ENCODE results near the gene TBCE. TPM values are rescaled to one million over a fixed set of nuclear protein-coding genes. Genes with fewer than 3 reads are reported as not detected.

The TBCE gene
- total and polyA plus RNA-seq, 5 donors from 2014 or later: 13.9 to 21.4 (median 19.7) TPM

GRCh38 chr1:235407419-235407818 lies 40.2 kb downstream of the TBCE start:
- H3K4me3 Mint-ChIP-seq: no peak overlapping the region
- H3K9me3 Mint-ChIP-seq: peaks cover 0 to under 1% (median 0%) of the 10 kb centered on the region in 7 donors
- H3K9me3 ChIP-seq (ENCODE audit: control insufficient read depth in 2 of 2, low read length in 2 of 2): no peaks in the 10 kb centered on the region
- H3K27ac Mint-ChIP-seq: no peak overlapping the region
- no peaks in the 10 kb centered on the region for H3K27me3 ChIP-seq (ENCODE audit: control insufficient read depth, insufficient read depth, low read length)
- no peaks in the 10 kb centered on the region for H3K4me1 ChIP-seq (ENCODE audit: control insufficient read depth, insufficient read depth, low read length, poor library complexity, severe bottlenecking)
- H3K4me1 Mint-ChIP-seq: peaks cover 6 to 10% (median 8%) of the 10 kb centered on the region in 4 donors
- no peak overlapping the region for H3K4me3 ChIP-seq (ENCODE audit: low read depth, low read length)
- ATAC-seq (ENCODE audit: low read depth in 2 of 2): no peak
- H3K36me3 ChIP-seq (ENCODE audit: control insufficient read depth, insufficient read depth, low read length): peaks cover under 1% of the 10 kb centered on the region
- peaks cover 4% of the 10 kb centered on the region for H3K36me3 Mint-ChIP-seq
- DNase-seq: no peak
- no peaks in the 10 kb centered on the region for H3K27me3 Mint-ChIP-seq
- no peak overlapping the region for H3K27ac ChIP-seq (ENCODE audit: insufficient read depth, low read length, poor library complexity, severe bottlenecking)

GRCh38 chr1:235408503-235408960 lies 41.3 kb downstream of the TBCE start:
- H3K9me3 Mint-ChIP-seq: peaks cover 0 to 2% (median 0%) of the 10 kb centered on the region in 7 donors

GRCh38 chr1:235409042-235409820 lies 42.0 kb downstream of the TBCE start:
- H3K4me1 Mint-ChIP-seq: peaks cover 6 to 10% (median 8%) of the 10 kb centered on the region in 4 donors

More at GRCh38 chr1:235408503-235408960, 41.3 kb downstream of the TBCE start:
- Histone ChIP-seq H3K36me3 (ENCODE audit: control insufficient read depth, insufficient read depth, low read length) (no peaks in the 10 kb centered on the region), H3K27ac (ENCODE audit: insufficient read depth, low read length, poor library complexity, severe bottlenecking) (no peak overlapping the region), H3K9me3 (ENCODE audit: control insufficient read depth in 2 of 2, low read length in 2 of 2) (no peaks in the 10 kb centered on the region), H3K4me3 (ENCODE audit: low read depth, low read length) (no peak overlapping the region), H3K4me1 (ENCODE audit: control insufficient read depth, insufficient read depth, low read length, poor library complexity, severe bottlenecking) (no peaks in the 10 kb centered on the region), H3K27me3 (ENCODE audit: control insufficient read depth, insufficient read depth, low read length) (no peaks in the 10 kb centered on the region)
- H3K36me3 Mint-ChIP-seq: peaks cover 2% of the 10 kb centered on the region
- no peak for ATAC-seq (ENCODE audit: low read depth in 2 of 2)
- no peak overlapping the region for H3K4me3 Mint-ChIP-seq
- H3K27me3 Mint-ChIP-seq: no peaks in the 10 kb centered on the region
- H3K27ac Mint-ChIP-seq: peak overlapping the region in 1 of 3 donors; percentile 68
- peaks cover 6 to 10% (median 8%) of the 10 kb centered on the region in 4 donors for H3K4me1 Mint-ChIP-seq
- no peak for DNase-seq

GRCh38 chr1:235410467-235410866 lies 43.2 kb downstream of the TBCE start:
- H3K27ac Mint-ChIP-seq: peak overlapping the region in 2 of 3 donors; percentile 43 to 64

More at GRCh38 chr1:235409042-235409820, 42.0 kb downstream of the TBCE start:
- H3K4me1 ChIP-seq (ENCODE audit: control insufficient read depth, insufficient read depth, low read length, poor library complexity, severe bottlenecking): no peaks in the 10 kb centered on the region
- peaks cover under 1% of the 10 kb centered on the region for H3K36me3 Mint-ChIP-seq
- no peaks in the 10 kb centered on the region for H3K27me3 ChIP-seq (ENCODE audit: control insufficient read depth, insufficient read depth, low read length)
- H3K4me3 ChIP-seq (ENCODE audit: low read depth, low read length): no peak overlapping the region
- DNase-seq (no peak), ATAC-seq (ENCODE audit: low read depth in 2 of 2) (no peak)
- no peaks in the 10 kb centered on the region for H3K27me3 Mint-ChIP-seq
- H3K9me3 ChIP-seq (ENCODE audit: control insufficient read depth in 2 of 2, low read length in 2 of 2): no peaks in the 10 kb centered on the region
- H3K4me3 Mint-ChIP-seq: no peak overlapping the region
- no peaks in the 10 kb centered on the region for H3K36me3 ChIP-seq (ENCODE audit: control insufficient read depth, insufficient read depth, low read length)
- H3K27ac ChIP-seq (ENCODE audit: insufficient read depth, low read length, poor library complexity, severe bottlenecking): no peak overlapping the region
- no peak overlapping the region for H3K27ac Mint-ChIP-seq
- H3K9me3 Mint-ChIP-seq: peaks cover 0 to 2% (median 0%) of the 10 kb centered on the region in 7 donors

GRCh38 chr1:235411489-235412486 lies 44.6 kb downstream of the TBCE start:
- Mint-ChIP-seq H3K4me1 (peaks cover 6 to 14% (median 13%) of the 10 kb centered on the region in 4 donors), H3K36me3 (peaks cover 7% of the 10 kb centered on the region), H3K9me3 (peaks cover 0 to 2% (median 0%) of the 10 kb centered on the region in 7 donors), H3K27ac (peak overlapping the region; percentile 51 to 69 (median 64)), H3K27me3 (no peaks in the 10 kb centered on the region), H3K4me3 (peak overlapping the region in 2 of 4 donors; percentile 48 to 61)
- H3K9me3 ChIP-seq (ENCODE audit: control insufficient read depth in 2 of 2, low read length in 2 of 2): no peaks in the 10 kb centered on the region
- no peaks in the 10 kb centered on the region for H3K4me1 ChIP-seq (ENCODE audit: control insufficient read depth, insufficient read depth, low read length, poor library complexity, severe bottlenecking)
- no peaks in the 10 kb centered on the region for H3K36me3 ChIP-seq (ENCODE audit: control insufficient read depth, insufficient read depth, low read length)
- no peak overlapping the region for H3K4me3 ChIP-seq (ENCODE audit: low read depth, low read length)
- no peak overlapping the region for H3K27ac ChIP-seq (ENCODE audit: insufficient read depth, low read length, poor library complexity, severe bottlenecking)
- no peaks in the 10 kb centered on the region for H3K27me3 ChIP-seq (ENCODE audit: control insufficient read depth, insufficient read depth, low read length)
- ATAC-seq (ENCODE audit: low read depth in 2 of 2) (no peak), DNase-seq (peak in 1 of 3 donors; percentile 5)

More at GRCh38 chr1:235410467-235410866, 43.2 kb downstream of the TBCE start:
- H3K27me3 Mint-ChIP-seq: no peaks in the 10 kb centered on the region
- Histone ChIP-seq H3K27me3 (ENCODE audit: control insufficient read depth, insufficient read depth, low read length) (no peaks in the 10 kb centered on the region), H3K36me3 (ENCODE audit: control insufficient read depth, insufficient read depth, low read length) (no peaks in the 10 kb centered on the region), H3K9me3 (ENCODE audit: control insufficient read depth in 2 of 2, low read length in 2 of 2) (no peaks in the 10 kb centered on the region), H3K27ac (ENCODE audit: insufficient read depth, low read length, poor library complexity, severe bottlenecking) (no peak overlapping the region), H3K4me3 (ENCODE audit: low read depth, low read length) (no peak overlapping the region), H3K4me1 (ENCODE audit: control insufficient read depth, insufficient read depth, low read length, poor library complexity, severe bottlenecking) (no peaks in the 10 kb centered on the region)
- ATAC-seq (ENCODE audit: low read depth in 2 of 2): no peak
- H3K36me3 Mint-ChIP-seq: peaks cover 7% of the 10 kb centered on the region
- peaks cover 0 to 2% (median 0%) of the 10 kb centered on the region in 7 donors for H3K9me3 Mint-ChIP-seq
- no peak for DNase-seq
- peaks cover 6 to 14% (median 12%) of the 10 kb centered on the region in 4 donors for H3K4me1 Mint-ChIP-seq
- H3K4me3 Mint-ChIP-seq: no peak overlapping the region

GRCh38 chr1:235415008-235415904 lies 48.0 kb downstream of the TBCE start:
- no peak overlapping the region for H3K4me3 Mint-ChIP-seq
- Histone ChIP-seq H3K36me3 (ENCODE audit: control insufficient read depth, insufficient read depth, low read length) (no peaks in the 10 kb centered on the region), H3K9me3 (ENCODE audit: control insufficient read depth in 2 of 2, low read length in 2 of 2) (no peaks in the 10 kb centered on the region), H3K27ac (ENCODE audit: insufficient read depth, low read length, poor library complexity, severe bottlenecking) (no peak overlapping the region), H3K4me1 (ENCODE audit: control insufficient read depth, insufficient read depth, low read length, poor library complexity, severe bottlenecking) (no peaks in the 10 kb centered on the region), H3K27me3 (ENCODE audit: control insufficient read depth, insufficient read depth, low read length) (no peaks in the 10 kb centered on the region), H3K4me3 (ENCODE audit: low read depth, low read length) (no peak overlapping the region)
- no peaks in the 10 kb centered on the region for H3K27me3 Mint-ChIP-seq
- peak; percentile 32 to 79 (median 61) for DNase-seq
- H3K9me3 Mint-ChIP-seq: peaks cover 0 to 2% (median 0%) of the 10 kb centered on the region in 7 donors
- no peak overlapping the region for H3K27ac Mint-ChIP-seq
- H3K4me1 Mint-ChIP-seq: peaks cover 5 to 17% (median 12%) of the 10 kb centered on the region in 4 donors
- ATAC-seq (ENCODE audit: low read depth in 2 of 2): peak; percentile 76 to 78
- peaks cover 12% of the 10 kb centered on the region for H3K36me3 Mint-ChIP-seq

Data from CD4-positive, CD25-positive, alpha-beta regulatory T cell (primary cell).